ENCODE measurements around the gene RFTN1. TPM values are rescaled to one million over a fixed set of nuclear protein-coding genes. Genes with fewer than 3 reads are reported as not detected.
A peak's percentile ranks its signal among the peaks of the same experiment; 100 is the strongest.

The RFTN1 gene
- total and polyA plus RNA-seq, 2 experiments from 2014 or later: 3.3 to 7.2 TPM

- Mint-ChIP-seq H3K27ac (no peak overlapping the region), H3K9me3 (no peaks in the 10 kb centered on the region), H3K27me3 (ENCODE audit: insufficient read depth, low read depth, poor library complexity) (peaks cover 3% of the 10 kb centered on the region), H3K4me3 (no peak overlapping the region; the same call in 2 of the 3 replicates), H3K36me3 (ENCODE audit: low read depth) (no peaks in the 10 kb centered on the region), H3K4me1 (peaks cover 31% of the 10 kb centered on the region)
- 0 out of 2 replicates have a peak, but pooled peaks have one; percentile 29 for TF ChIP-seq ZNF462 (CRISPR knock-in tag; IDR thresholded peaks at IDR 0.05)
- TF ChIP-seq ZNF331 (CRISPR knock-in tag; IDR thresholded peaks at IDR 0.05; ENCODE audit: low read depth): no peak
- peak; percentile 57; the same call in 1 of the 2 replicates for TF ChIP-seq ZNF114 (CRISPR knock-in tag; IDR thresholded peaks at IDR 0.05)
- ATAC-seq: peak; percentile 82
- Histone ChIP-seq H3K27me3 (ENCODE audit: insufficient read depth) (no peaks in the 10 kb centered on the region), H3K79me2 (replicated peaks; ENCODE audit: insufficient read depth) (no peaks in the 10 kb centered on the region), H3K9me2 (ENCODE audit: insufficient read depth) (peaks cover 3% of the 10 kb centered on the region; the same call in 1 of the 2 replicates), H3K4me2 (peak overlapping the region; percentile 49; the same call in 1 of the 2 replicates), H3K4me1 (ENCODE audit: insufficient read depth) (peaks cover 26% of the 10 kb centered on the region), H4K20me1 (replicated peaks; ENCODE audit: insufficient read depth) (no peaks in the 10 kb centered on the region), H3K4me3 (no peak overlapping the region), H3F3A (replicated peaks; ENCODE audit: low read depth) (no peaks in the 10 kb centered on the region), H3K36me3 (ENCODE audit: insufficient read depth) (no peaks in the 10 kb centered on the region), H3K27ac (ENCODE audit: low read depth) (peak overlapping the region; percentile 72), H2AFZ (no peak overlapping the region)
- DNase-seq (ENCODE audit: low spot score): peak; percentile 83
These were observed 143.6 kb downstream of the RFTN1 start for GRCh38 chr3:16369885-16370284.

GRCh38 chr3:16369276-16369675 lies 144.2 kb downstream of the RFTN1 start:
- H3K36me3 ChIP-seq (ENCODE audit: insufficient read depth): no peaks in the 10 kb centered on the region
- H2AFZ ChIP-seq: no peak overlapping the region
- no peaks in the 10 kb centered on the region for H3K36me3 Mint-ChIP-seq (ENCODE audit: low read depth)
- ATAC-seq (peak; percentile 16), DNase-seq (ENCODE audit: low spot score) (peak; percentile 18)
- no peak overlapping the region for H3K4me3 ChIP-seq
- no peaks in the 10 kb centered on the region for H3K27me3 ChIP-seq (ENCODE audit: insufficient read depth)
- peaks cover 3% of the 10 kb centered on the region for H3K27me3 Mint-ChIP-seq (ENCODE audit: insufficient read depth, low read depth, poor library complexity)
- H3K4me2 ChIP-seq: peak overlapping the region; percentile 49
- no peak overlapping the region for H3K4me3 Mint-ChIP-seq
- H3K4me1 ChIP-seq (ENCODE audit: insufficient read depth): peaks cover 26% of the 10 kb centered on the region
- H4K20me1 ChIP-seq (replicated peaks; ENCODE audit: insufficient read depth): no peaks in the 10 kb centered on the region
- peak overlapping the region; percentile 72 for H3K27ac ChIP-seq (ENCODE audit: low read depth)
- H3K4me1 Mint-ChIP-seq: peaks cover 28% of the 10 kb centered on the region
- H3K27ac Mint-ChIP-seq: no peak overlapping the region
- no peaks in the 10 kb centered on the region for H3K9me3 Mint-ChIP-seq
- H3F3A ChIP-seq (replicated peaks; ENCODE audit: low read depth): no peaks in the 10 kb centered on the region
- no peaks in the 10 kb centered on the region for H3K79me2 ChIP-seq (replicated peaks; ENCODE audit: insufficient read depth)
- peaks cover 3% of the 10 kb centered on the region; the same call in 1 of the 2 replicates for H3K9me2 ChIP-seq (ENCODE audit: insufficient read depth)
- TF ChIP-seq EZH2phosphoT487 (IDR thresholded peaks at IDR 0.05; ENCODE audit: unreplicated experiment): no peak
- TF ChIP-seq REST (IDR thresholded peaks at IDR 0.05; ENCODE audit: unreplicated experiment): no peak
- TF ChIP-seq CREB1 (CRISPR knock-in tag; IDR thresholded peaks at IDR 0.05; ENCODE audit: low read depth): no peak
- no peak for TF ChIP-seq STAT1 (IDR thresholded peaks at IDR 0.05; ENCODE audit: unreplicated experiment)
- TF ChIP-seq CTCF (conservative IDR thresholded peaks at IDR 0.05; ENCODE audit: low read depth in 2 of 2): no peak
- TF ChIP-seq POLR2AphosphoS5 (IDR thresholded peaks at IDR 0.05; ENCODE audit: low read depth): no peak
- no peak for TF ChIP-seq EZH2 (IDR thresholded peaks at IDR 0.05; ENCODE audit: low read depth, unreplicated experiment)
- TF ChIP-seq ZNF331 (CRISPR knock-in tag; IDR thresholded peaks at IDR 0.05; ENCODE audit: low read depth): no peak
- no peak for TF ChIP-seq JUNB (IDR thresholded peaks at IDR 0.05; ENCODE audit: unreplicated experiment)

Measured in GM23338 (cell line).